Smooth muscle cell (in vitro differentiated cells): ENCODE results near the gene MAN2B2. TPM values are rescaled to one million over a fixed set of nuclear protein-coding genes. Genes with fewer than 3 reads are reported as not detected.

Experiments
- DNase-seq: peaks from one replicate; lab custom pipeline; 2025; ENCODE audit not compliant: unreplicated experiment; lab: John Stamatoyannopoulos, UW
- H2AFZ ChIP-seq: fragments of 200-600 bp; sonication (generic); 2 replicates; pipeline ENCODE4 v1.6.0; 2016; ENCODE audit warnings: antibody characterized with exemption, low read depth, mild to moderate bottlenecking
- H3F3A ChIP-seq: fragments of 200-600 bp; sonication (generic); 2 replicates; pipeline ENCODE4 v1.6.0; 2017; ENCODE audit warnings: antibody characterized with exemption, low read depth
- H3K27ac ChIP-seq: fragments of 200-600 bp; sonication (generic); 2 replicates; pipeline ENCODE4 v1.5.1; 2016; ENCODE audit warnings: low read depth, mild to moderate bottlenecking
- H3K27me3 ChIP-seq: fragments of 200-600 bp; sonication (generic); 2 replicates; pipeline ENCODE4 v1.6.1; 2016; ENCODE audit warnings: low read depth, mild to moderate bottlenecking
- H3K36me3 ChIP-seq: fragments of 200-600 bp; sonication (generic); 2 replicates; pipeline ENCODE4 v1.5.1; 2016; ENCODE audit warnings: low read depth
- H3K4me1 ChIP-seq: fragments of 200-600 bp; sonication (generic); 2 replicates; pipeline ENCODE4 v1.5.1; 2016; ENCODE audit warnings: low read depth
- H3K4me2 ChIP-seq: fragments of 200-600 bp; sonication (generic); 2 replicates; pipeline ENCODE4 v1.6.0; 2016; ENCODE audit warnings: mild to moderate bottlenecking
- H3K4me3 ChIP-seq: fragments of 200-600 bp; sonication (generic); 2 replicates; pipeline ENCODE4 v1.5.1; 2016; ENCODE audit warnings: mild to moderate bottlenecking
- H3K79me2 ChIP-seq: fragments of 200-600 bp; sonication (generic); 2 replicates; pipeline ENCODE4 v1.6.0; 2016; ENCODE audit warnings: low read depth, mild to moderate bottlenecking
- H3K9ac ChIP-seq: fragments of 200-600 bp; sonication (generic); 2 replicates; pipeline ENCODE4 v1.6.0; 2016; ENCODE audit warnings: low read depth
- H3K9me3 ChIP-seq: fragments of 200-600 bp; sonication (generic); replicated peaks from 2 replicates; pipeline ENCODE4 v1.5.1; 2016; ENCODE audit warnings: low read depth
- H4K20me1 ChIP-seq: fragments of 200-600 bp; sonication (generic); 2 replicates; pipeline ENCODE4 v1.6.0; 2016; ENCODE audit warnings: low read depth
- CTCF ChIP-seq: fragments of 200-600 bp; sonication (generic); IDR thresholded peaks from 2 replicates; pipeline ENCODE4 v1.5.1; 2017; ENCODE audit warnings: borderline replicate concordance, mild to moderate bottlenecking, antibody characterized with exemption; ENCODE audit not compliant: insufficient read depth, poor library complexity, severe bottlenecking
- WGBS: methylation state at CpG from one replicate; pipeline ENCODE4 v1.1.7; 2016; ENCODE audit warnings: low lambda C conversion rate; 5-methylcytosine and 5-hydroxymethylcytosine counted together
- polyA plus RNA-seq: library from polyadenylated mRNA; unstranded; fragments of >200 nt; fragmentation: Nextera tagmentation; extraction: Ambion mirVana; gene quantifications from 2 replicates; pipeline ENCODE4 v1.2.1, GENCODE V29; 2016
- total RNA-seq: library from RNA; depleted of rRNA; stranded (reverse); fragments of >200 nt; gene quantifications from 2 replicates; pipeline ENCODE4 v1.2.3, GENCODE V29; 2014

The MAN2B2 gene
- 15.5 and 18.3 TPM in 2 replicates for total RNA-seq
- 14.5 and 19.6 TPM in 2 replicates for polyA plus RNA-seq

- DNase-seq: peak; percentile 65
- TF ChIP-seq CTCF: no peak
- H3K4me3 ChIP-seq: peak within 1 kb of the TSS; percentile 88
- H3K27me3 ChIP-seq: no peaks in the 10 kb centered on the region
- H3K4me1 ChIP-seq: peaks cover 3% of the 10 kb centered on the region
- no peaks in the 10 kb centered on the region for H3F3A ChIP-seq
- H3K9ac ChIP-seq: peak within 1 kb of the TSS; percentile 66
- no peaks in the 10 kb centered on the region for H3K79me2 ChIP-seq
- H4K20me1 ChIP-seq: no peaks in the 10 kb centered on the region
- WGBS: 2% methylated on average over 39 of the region's 62 CpGs
- peak within 1 kb of the TSS; percentile 99 for H3K4me2 ChIP-seq
- H2AFZ ChIP-seq: peak within 1 kb of the TSS; percentile 96
- H3K36me3 ChIP-seq: no peaks in the 10 kb centered on the region
- H3K27ac ChIP-seq: no peak within 1 kb of the TSS
- no peaks in the 10 kb centered on the region for H3K9me3 ChIP-seq
Observed at GRCh38 chr4:6574747-6575502, at the start of gene MAN2B2. Gene MAN2B2 (plus strand): TSS chr4:6575189. CDS start chr4:6575211, 22 bp downstream.

- Histone ChIP-seq H3K4me3 (no peak overlapping the region), H3K79me2 (no peaks in the 10 kb centered on the region), H3K36me3 (no peaks in the 10 kb centered on the region), H3K9me3 (no peaks in the 10 kb centered on the region), H3F3A (no peaks in the 10 kb centered on the region), H3K27ac (no peak overlapping the region), H3K9ac (no peak overlapping the region), H4K20me1 (no peaks in the 10 kb centered on the region), H3K4me1 (no peaks in the 10 kb centered on the region), H3K4me2 (no peak overlapping the region), H2AFZ (no peak overlapping the region), H3K27me3 (no peaks in the 10 kb centered on the region)
- no peak for TF ChIP-seq CTCF
- DNase-seq: no peak
- WGBS: 88% methylated on average over 9 of the region's 9 CpGs
Observed at GRCh38 chr4:6525474-6525873, 49.5 kb upstream of the MAN2B2 start.

- Histone ChIP-seq H3K4me1 (no peaks in the 10 kb centered on the region), H3K4me3 (no peak overlapping the region), H3K36me3 (no peaks in the 10 kb centered on the region), H3K79me2 (no peaks in the 10 kb centered on the region), H3K4me2 (no peak overlapping the region), H3K9ac (no peak overlapping the region), H2AFZ (no peak overlapping the region), H3K27me3 (no peaks in the 10 kb centered on the region), H3F3A (no peaks in the 10 kb centered on the region), H3K27ac (no peak overlapping the region), H3K9me3 (no peaks in the 10 kb centered on the region), H4K20me1 (no peaks in the 10 kb centered on the region)
- DNase-seq: no peak
- TF ChIP-seq CTCF: no peak
- WGBS: 76% methylated on average over 5 of the region's 5 CpGs
Observed at GRCh38 chr4:6526156-6526555, 48.8 kb upstream of the MAN2B2 start.

DNA sequence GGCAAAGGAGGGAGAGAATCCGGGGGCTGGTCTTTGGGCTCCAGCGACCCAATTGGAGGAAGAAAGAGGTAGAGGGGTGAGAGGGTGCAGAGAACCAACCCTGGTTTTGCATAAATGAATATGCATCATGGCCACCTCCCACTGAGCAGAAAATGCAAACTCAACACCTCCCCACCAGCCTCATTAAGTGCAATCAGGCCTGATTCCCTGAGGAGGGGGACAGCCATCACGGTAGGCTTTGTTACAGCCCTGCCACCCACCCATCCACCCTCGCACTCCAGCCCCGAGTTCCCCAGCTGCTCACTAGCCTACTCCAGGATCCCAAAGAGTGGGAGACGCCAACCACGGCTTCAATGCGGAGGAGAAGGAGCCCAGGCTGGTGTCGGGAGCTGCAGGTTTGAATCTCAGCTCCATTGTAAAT lies 48.3 kb upstream of the MAN2B2 start:
- Histone ChIP-seq H3F3A (no peaks in the 10 kb centered on the region), H3K4me3 (no peak overlapping the region), H3K4me1 (no peaks in the 10 kb centered on the region), H2AFZ (no peak overlapping the region), H3K4me2 (no peak overlapping the region), H3K9me3 (no peaks in the 10 kb centered on the region), H3K27ac (no peak overlapping the region), H3K36me3 (no peaks in the 10 kb centered on the region), H3K27me3 (no peaks in the 10 kb centered on the region), H3K79me2 (no peaks in the 10 kb centered on the region), H3K9ac (no peak overlapping the region), H4K20me1 (no peaks in the 10 kb centered on the region)
- DNase-seq: no peak
- no peak for TF ChIP-seq CTCF
- WGBS: 71% methylated on average over 9 of the region's 9 CpGs
